Hepatocyte (in vitro differentiated cells): ENCODE measurements around the gene IGLL5.

Experiments used
- CTCF ChIP-seq: fragments of 200-600 bp; sonication (generic); IDR thresholded peaks from 2 replicates; pipeline ENCODE4 v1.5.1; 2016; ENCODE audit warnings: antibody characterized with exemption, mild to moderate bottlenecking; ENCODE audit not compliant: poor library complexity
- EZH2phosphoT487 ChIP-seq: fragments of 200-600 bp; sonication (generic); IDR thresholded peaks from one replicate; pipeline ENCODE4 v1.6.1; 2018; ENCODE audit warnings: antibody characterized with exemption, mild to moderate bottlenecking, low read depth, moderate library complexity; ENCODE audit not compliant: unreplicated experiment, severe bottlenecking

- TF ChIP-seq CTCF, result peak; percentile 68
- no peak for TF ChIP-seq EZH2phosphoT487
These were observed 9.9 kb upstream of the IGLL5 start for GRCh38 chr22:22877523-22878210.
